Fibroblast of lung (primary cell): ENCODE results near the gene CAMTA1. TPM values are rescaled to one million over a fixed set of nuclear protein-coding genes. Genes with fewer than 3 reads are reported as not detected.

Experiments
- DNase-seq, 2 donors: peaks; one replicate each; pipeline versions ENCODE4 v3.0.0 to v3.0.0-alpha.2; 2010; ENCODE audit warnings: low read depth in 2 of 2
- H2AFZ ChIP-seq: 2 replicates; pipeline ENCODE4 v1.5.1; 2012; ENCODE audit warnings: low read length, control low read depth, inconsistent platforms
- H3K27ac ChIP-seq: 2 replicates; pipeline ENCODE4 v1.5.1; 2011; ENCODE audit warnings: low read length, control low read depth; ENCODE audit not compliant: insufficient read depth
- H3K27me3 ChIP-seq: 2 replicates; pipeline ENCODE4 v1.5.1; 2011; ENCODE audit warnings: mild to moderate bottlenecking, low read length; ENCODE audit not compliant: control insufficient read depth, insufficient read depth
- H3K36me3 ChIP-seq: 2 replicates; pipeline ENCODE4 v1.5.1; 2011; ENCODE audit warnings: low read length; ENCODE audit not compliant: control insufficient read depth, insufficient read depth
- H3K4me1 ChIP-seq: 2 replicates; pipeline ENCODE4 v1.5.1; 2011; ENCODE audit warnings: low read length; ENCODE audit not compliant: control insufficient read depth, insufficient read depth; ENCODE audit errors: extremely low read depth
- H3K4me2 ChIP-seq: 2 replicates; pipeline ENCODE4 v1.5.1; 2011; ENCODE audit warnings: low read length, control low read depth; ENCODE audit not compliant: insufficient read depth; ENCODE audit errors: extremely low read depth
- H3K4me3 ChIP-seq, 4 experiments: fragments of 200-600 bp in 1 of 4; sonication (generic) in 1 of 4; replicated peaks in 1 of 4; 2 replicates each; pipeline ENCODE4 v1.5.1; 2011 to 2016; ENCODE audit warnings: low read length in 4 of 4, low read depth in 3 of 4, mild to moderate bottlenecking in 3 of 4, control low read depth in 2 of 4, inconsistent platforms in 1 of 4, mixed read lengths in 1 of 4; ENCODE audit not compliant: insufficient read depth in 1 of 4; ENCODE audit errors: control extremely low read depth in 1 of 4
- H3K79me2 ChIP-seq: 2 replicates; pipeline ENCODE4 v1.5.1; 2012; ENCODE audit warnings: mild to moderate bottlenecking, low read length, inconsistent platforms; ENCODE audit not compliant: control insufficient read depth, insufficient read depth
- H3K9ac ChIP-seq: 2 replicates; pipeline ENCODE4 v1.5.1; 2011; ENCODE audit warnings: mild to moderate bottlenecking, low read length, control low read depth; ENCODE audit not compliant: insufficient read depth
- H3K9me3 ChIP-seq: 2 replicates; pipeline ENCODE4 v1.5.1; 2012; ENCODE audit warnings: low read depth, low read length; ENCODE audit not compliant: control insufficient read depth, insufficient read depth
- H4K20me1 ChIP-seq: 2 replicates; pipeline ENCODE4 v1.5.1; 2011; ENCODE audit warnings: low read length; ENCODE audit not compliant: control insufficient read depth, insufficient read depth; ENCODE audit errors: extremely low read depth
- EZH2 ChIP-seq: IDR thresholded peaks from 2 replicates; pipeline ENCODE4 v1.5.1; 2012; ENCODE audit warnings: low read length, control low read depth, mild to moderate bottlenecking; ENCODE audit errors: missing control alignments
- polyA plus RNA-seq, 2 donors: library from polyadenylated mRNA; depleted of rRNA in 1 of 2; stranded (reverse) in 1 of 2; unstranded in 1 of 2; fragments of >200 nt; gene quantifications; 2 replicates each; pipeline ENCODE4 v1.2.1, GENCODE V29; 2011 to 2012; ENCODE audit warnings: missing spikeins in 1 of 2
- total RNA-seq: library from RNA; depleted of rRNA; stranded (reverse); fragments of >200 nt; gene quantifications from 2 replicates; pipeline ENCODE4 v1.2.1, GENCODE V29; 2014
- TF ChIP-seq, protein P1 (sequence below), 2 donors: IDR thresholded peaks in 1 of 2; conservative IDR thresholded peaks in 1 of 2; 1 replicate in 1 of 2; 2 replicates in 1 of 2; pipeline ENCODE4 v1.5.1; 2011 to 2012; ENCODE audit warnings: low read length in 2 of 2, control low read depth in 1 of 2, inconsistent platforms in 1 of 2, low read depth in 1 of 2, mild to moderate bottlenecking in 1 of 2

Gene CAMTA1
- total and polyA plus RNA-seq, 2 donors (not counting 1 experiment from before 2014, with no cell fraction given): 47.6 to 86.0 TPM

DNA sequence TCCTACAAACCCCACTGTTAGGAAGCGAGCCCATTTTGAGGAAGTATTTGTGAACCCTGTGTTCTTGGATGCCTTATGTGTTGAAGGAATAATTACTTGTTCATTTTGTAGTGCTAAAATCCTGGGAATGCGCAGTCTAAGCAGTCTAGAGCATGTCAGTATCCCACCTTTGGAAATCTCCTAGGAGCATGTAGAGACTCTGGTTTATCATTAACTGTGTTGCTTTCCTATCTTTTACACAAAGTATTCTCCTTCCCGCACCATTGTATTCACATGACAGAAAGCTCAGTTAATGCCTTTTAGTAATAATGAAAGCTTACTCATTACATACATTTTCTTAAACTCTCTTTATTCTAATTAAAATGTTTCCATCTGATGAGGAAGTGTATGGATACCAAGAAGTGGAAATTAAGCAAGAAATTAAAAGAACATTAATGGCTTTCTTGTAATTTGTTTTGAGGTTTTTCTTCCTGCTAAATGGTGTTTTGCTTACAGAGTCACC, 99.4 kb downstream of the CAMTA1 start:
- no peak overlapping the region for H2AFZ ChIP-seq
- no peak overlapping the region for H3K27ac ChIP-seq
- no peaks in the 10 kb centered on the region for H3K79me2 ChIP-seq
- no peak overlapping the region for H3K9ac ChIP-seq
- TF ChIP-seq EZH2: no peak
- TF ChIP-seq, protein P1, sequence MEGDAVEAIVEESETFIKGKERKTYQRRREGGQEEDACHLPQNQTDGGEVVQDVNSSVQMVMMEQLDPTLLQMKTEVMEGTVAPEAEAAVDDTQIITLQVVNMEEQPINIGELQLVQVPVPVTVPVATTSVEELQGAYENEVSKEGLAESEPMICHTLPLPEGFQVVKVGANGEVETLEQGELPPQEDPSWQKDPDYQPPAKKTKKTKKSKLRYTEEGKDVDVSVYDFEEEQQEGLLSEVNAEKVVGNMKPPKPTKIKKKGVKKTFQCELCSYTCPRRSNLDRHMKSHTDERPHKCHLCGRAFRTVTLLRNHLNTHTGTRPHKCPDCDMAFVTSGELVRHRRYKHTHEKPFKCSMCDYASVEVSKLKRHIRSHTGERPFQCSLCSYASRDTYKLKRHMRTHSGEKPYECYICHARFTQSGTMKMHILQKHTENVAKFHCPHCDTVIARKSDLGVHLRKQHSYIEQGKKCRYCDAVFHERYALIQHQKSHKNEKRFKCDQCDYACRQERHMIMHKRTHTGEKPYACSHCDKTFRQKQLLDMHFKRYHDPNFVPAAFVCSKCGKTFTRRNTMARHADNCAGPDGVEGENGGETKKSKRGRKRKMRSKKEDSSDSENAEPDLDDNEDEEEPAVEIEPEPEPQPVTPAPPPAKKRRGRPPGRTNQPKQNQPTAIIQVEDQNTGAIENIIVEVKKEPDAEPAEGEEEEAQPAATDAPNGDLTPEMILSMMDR (conservative IDR thresholded peaks at IDR 0.05 in 1 of 2, IDR thresholded peaks at IDR 0.05 in 1 of 2; ENCODE audit: low read depth in 1 of 2, low read length in 2 of 2): no peak
- H4K20me1 ChIP-seq: no peaks in the 10 kb centered on the region
- no peaks in the 10 kb centered on the region for H3K36me3 ChIP-seq
- H3K4me3 ChIP-seq: no peak overlapping the region
- H3K9me3 ChIP-seq: no peaks in the 10 kb centered on the region
- H3K4me2 ChIP-seq: no peak overlapping the region
- no peak for DNase-seq
- H3K4me1 ChIP-seq: no peaks in the 10 kb centered on the region
- no peaks in the 10 kb centered on the region for H3K27me3 ChIP-seq

DNA sequence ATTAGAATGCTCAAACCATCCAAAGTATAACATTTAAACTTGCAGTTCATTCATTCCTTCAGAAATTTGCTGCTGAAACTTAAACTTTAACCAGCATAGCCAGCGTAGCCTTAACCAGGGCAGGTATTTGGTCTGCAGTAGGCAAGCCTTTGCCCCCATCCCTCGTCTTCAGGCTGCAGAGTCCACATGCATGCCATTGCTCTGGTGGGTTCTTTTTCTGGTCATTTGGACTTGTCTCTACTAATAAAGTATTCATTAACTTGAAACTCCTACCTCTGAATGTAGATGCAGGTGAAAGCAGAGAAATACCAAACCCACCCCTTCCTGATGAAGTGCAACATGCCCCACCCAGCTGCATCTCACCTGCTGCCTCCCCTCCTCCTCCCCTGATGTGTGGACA, 100.2 kb downstream of the CAMTA1 start:
- H3K9me3 ChIP-seq: no peaks in the 10 kb centered on the region
- H3K36me3 ChIP-seq: no peaks in the 10 kb centered on the region
- H3K4me1 ChIP-seq: no peaks in the 10 kb centered on the region
- no peaks in the 10 kb centered on the region for H4K20me1 ChIP-seq
- H2AFZ ChIP-seq: no peak overlapping the region
- no peak overlapping the region for H3K4me3 ChIP-seq
- no peak overlapping the region for H3K27ac ChIP-seq
- TF ChIP-seq, protein P1 (conservative IDR thresholded peaks at IDR 0.05 in 1 of 2, IDR thresholded peaks at IDR 0.05 in 1 of 2; ENCODE audit: low read depth in 1 of 2, low read length in 2 of 2): no peak
- TF ChIP-seq EZH2: no peak
- DNase-seq: no peak
- no peak overlapping the region for H3K9ac ChIP-seq
- H3K79me2 ChIP-seq: no peaks in the 10 kb centered on the region
- no peaks in the 10 kb centered on the region for H3K27me3 ChIP-seq
- H3K4me2 ChIP-seq: no peak overlapping the region

DNA sequence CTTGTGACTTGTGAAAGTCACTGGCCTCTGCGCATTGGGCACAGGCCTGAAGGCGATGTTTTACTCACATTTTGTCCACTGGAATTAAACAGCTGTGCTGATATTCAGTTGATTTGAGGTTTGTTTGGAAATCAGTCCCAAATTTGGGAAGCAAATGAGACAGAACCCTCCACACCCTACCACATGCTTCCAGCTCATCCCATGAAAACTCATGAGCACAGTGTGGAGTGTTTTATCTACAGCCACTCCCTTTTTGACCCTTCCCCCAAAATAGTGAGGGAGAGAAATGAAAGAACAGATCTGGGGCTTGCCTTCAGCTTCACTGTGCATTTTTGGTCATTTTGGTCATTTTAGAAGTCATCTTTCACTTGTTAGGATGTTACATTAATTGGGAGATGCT, 101.3 kb downstream of the CAMTA1 start:
- no peaks in the 10 kb centered on the region for H4K20me1 ChIP-seq
- H3K4me2 ChIP-seq: no peak overlapping the region
- H2AFZ ChIP-seq: no peak overlapping the region
- H3K27ac ChIP-seq: no peak overlapping the region
- DNase-seq: no peak
- H3K79me2 ChIP-seq: no peaks in the 10 kb centered on the region
- H3K36me3 ChIP-seq: no peaks in the 10 kb centered on the region
- no peaks in the 10 kb centered on the region for H3K9me3 ChIP-seq
- H3K27me3 ChIP-seq: no peaks in the 10 kb centered on the region
- no peak for TF ChIP-seq EZH2
- TF ChIP-seq, protein P1 (conservative IDR thresholded peaks at IDR 0.05 in 1 of 2, IDR thresholded peaks at IDR 0.05 in 1 of 2; ENCODE audit: low read depth in 1 of 2, low read length in 2 of 2): no peak
- no peak overlapping the region for H3K4me3 ChIP-seq
- H3K4me1 ChIP-seq: no peaks in the 10 kb centered on the region
- no peak overlapping the region for H3K9ac ChIP-seq
